Measurements from ENCODE around the gene WDR17.

The WDR17 gene

DNA sequence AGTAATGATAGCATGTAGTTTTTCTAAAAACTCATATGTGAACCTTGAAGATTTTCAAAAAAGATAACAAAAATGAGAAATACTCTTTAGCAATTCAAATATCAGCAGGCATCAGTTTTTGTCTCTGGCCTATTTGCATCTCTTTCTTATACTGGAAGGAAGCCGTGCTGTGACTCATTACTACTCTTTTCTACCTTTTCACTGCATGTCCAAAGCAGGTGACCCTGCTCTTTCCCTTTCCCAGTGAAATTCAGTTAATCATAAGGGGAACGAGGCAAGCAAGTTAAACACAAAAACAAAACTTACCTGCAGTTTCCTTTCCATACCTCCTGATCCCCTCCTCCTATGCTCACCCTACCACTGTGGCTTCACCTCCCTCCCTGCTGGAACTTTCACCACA lies 120.4 kb downstream of the WDR17 start:
- Histone ChIP-seq H3K27ac (ENCODE audit: poor library complexity, severe bottlenecking) (no peak overlapping the region), H3K36me3 (ENCODE audit: low read depth) (no peaks in the 10 kb centered on the region), H3K27me3 (ENCODE audit: insufficient read depth, poor library complexity, severe bottlenecking) (no peaks in the 10 kb centered on the region), H3K4me3 (ENCODE audit: severe bottlenecking) (no peak overlapping the region), H3K4me1 (ENCODE audit: insufficient read depth, poor library complexity, severe bottlenecking) (peaks cover 27% of the 10 kb centered on the region), H3K9me3 (ENCODE audit: severe bottlenecking) (no peaks in the 10 kb centered on the region)
- no peak for ATAC-seq (ENCODE audit: low read depth)
- TF ChIP-seq, protein P1, sequence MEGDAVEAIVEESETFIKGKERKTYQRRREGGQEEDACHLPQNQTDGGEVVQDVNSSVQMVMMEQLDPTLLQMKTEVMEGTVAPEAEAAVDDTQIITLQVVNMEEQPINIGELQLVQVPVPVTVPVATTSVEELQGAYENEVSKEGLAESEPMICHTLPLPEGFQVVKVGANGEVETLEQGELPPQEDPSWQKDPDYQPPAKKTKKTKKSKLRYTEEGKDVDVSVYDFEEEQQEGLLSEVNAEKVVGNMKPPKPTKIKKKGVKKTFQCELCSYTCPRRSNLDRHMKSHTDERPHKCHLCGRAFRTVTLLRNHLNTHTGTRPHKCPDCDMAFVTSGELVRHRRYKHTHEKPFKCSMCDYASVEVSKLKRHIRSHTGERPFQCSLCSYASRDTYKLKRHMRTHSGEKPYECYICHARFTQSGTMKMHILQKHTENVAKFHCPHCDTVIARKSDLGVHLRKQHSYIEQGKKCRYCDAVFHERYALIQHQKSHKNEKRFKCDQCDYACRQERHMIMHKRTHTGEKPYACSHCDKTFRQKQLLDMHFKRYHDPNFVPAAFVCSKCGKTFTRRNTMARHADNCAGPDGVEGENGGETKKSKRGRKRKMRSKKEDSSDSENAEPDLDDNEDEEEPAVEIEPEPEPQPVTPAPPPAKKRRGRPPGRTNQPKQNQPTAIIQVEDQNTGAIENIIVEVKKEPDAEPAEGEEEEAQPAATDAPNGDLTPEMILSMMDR (IDR thresholded peaks at IDR 0.05; ENCODE audit: poor library complexity, severe bottlenecking) = no peak
- no peak for DNase-seq (ENCODE audit: low spot score)

DNA sequence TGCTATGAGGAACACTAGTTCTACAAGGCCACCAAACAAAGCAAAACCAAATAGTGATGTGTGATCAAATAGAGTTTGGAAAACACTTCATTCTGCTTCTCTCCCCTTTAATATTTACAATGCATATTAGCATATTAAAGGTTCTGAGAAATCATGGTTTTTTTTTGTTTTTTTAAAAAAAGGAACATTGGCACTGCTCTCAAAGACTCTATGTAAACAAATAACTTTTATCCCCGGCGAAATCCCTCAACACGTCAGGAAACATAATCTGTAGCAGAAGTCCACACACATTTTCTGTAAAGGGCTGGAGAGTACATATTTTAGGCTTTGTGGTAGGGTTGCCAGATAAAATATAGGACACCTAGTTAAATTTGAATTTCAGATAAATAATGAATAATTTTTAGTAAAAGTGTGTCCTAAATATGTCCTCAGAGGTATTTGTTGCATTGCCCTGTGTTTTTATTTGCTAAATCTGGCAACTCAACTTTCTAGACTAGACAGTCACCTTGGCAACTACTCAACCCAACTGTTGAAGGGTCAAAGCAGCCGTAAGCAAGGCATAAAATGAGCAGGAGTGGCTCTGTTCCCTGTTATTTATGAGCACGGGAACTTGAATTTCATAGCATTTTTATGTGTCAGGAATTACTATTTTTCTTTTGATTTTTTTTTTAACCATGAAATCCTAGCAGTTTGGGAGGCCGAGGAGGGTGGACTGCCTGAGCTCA lies 121.2 kb downstream of the WDR17 start:
- Histone ChIP-seq H3K4me1 (ENCODE audit: insufficient read depth, poor library complexity, severe bottlenecking) (peaks cover 29% of the 10 kb centered on the region), H3K36me3 (ENCODE audit: low read depth) (no peaks in the 10 kb centered on the region), H3K9me3 (ENCODE audit: severe bottlenecking) (no peaks in the 10 kb centered on the region), H3K27me3 (ENCODE audit: insufficient read depth, poor library complexity, severe bottlenecking) (no peaks in the 10 kb centered on the region), H3K4me3 (ENCODE audit: severe bottlenecking) (no peak overlapping the region), H3K27ac (ENCODE audit: poor library complexity, severe bottlenecking) (no peak overlapping the region)
- no peak for DNase-seq (ENCODE audit: low spot score)
- TF ChIP-seq, protein P1 (IDR thresholded peaks at IDR 0.05; ENCODE audit: poor library complexity, severe bottlenecking) = no peak
- ATAC-seq (ENCODE audit: low read depth) = no peak

DNA sequence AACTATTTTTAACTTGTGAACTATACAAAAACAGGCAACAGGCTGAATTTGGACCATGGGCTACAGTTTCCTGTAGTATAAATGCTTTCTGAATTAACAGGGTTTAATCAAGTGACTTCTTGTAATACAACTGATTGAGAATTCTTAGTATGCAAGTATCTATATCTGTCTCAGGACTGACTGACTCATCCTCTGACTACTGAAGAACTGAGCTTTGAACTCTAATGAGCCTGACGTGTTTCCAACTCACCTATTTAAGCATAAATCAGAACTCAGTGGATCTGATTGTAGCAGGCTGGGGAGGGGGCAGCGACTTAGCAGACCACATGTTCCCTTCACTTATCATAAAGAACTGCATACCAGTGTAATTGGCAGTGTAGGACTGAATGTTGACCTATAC lies 122.0 kb downstream of the WDR17 start:
- peak; percentile 75; the same call in 2 of the 3 replicates for ATAC-seq (ENCODE audit: low read depth)
- H3K4me3 ChIP-seq (ENCODE audit: severe bottlenecking) = no peak overlapping the region
- no peak overlapping the region for H3K27ac ChIP-seq (ENCODE audit: poor library complexity, severe bottlenecking)
- DNase-seq (ENCODE audit: low spot score) = no peak
- TF ChIP-seq, protein P1 (IDR thresholded peaks at IDR 0.05; ENCODE audit: poor library complexity, severe bottlenecking) = no peak
- no peaks in the 10 kb centered on the region for H3K36me3 ChIP-seq (ENCODE audit: low read depth)
- peaks cover 37% of the 10 kb centered on the region for H3K4me1 ChIP-seq (ENCODE audit: insufficient read depth, poor library complexity, severe bottlenecking)
- no peaks in the 10 kb centered on the region for H3K9me3 ChIP-seq (ENCODE audit: severe bottlenecking)
- H3K27me3 ChIP-seq (ENCODE audit: insufficient read depth, poor library complexity, severe bottlenecking) = no peaks in the 10 kb centered on the region

DNA sequence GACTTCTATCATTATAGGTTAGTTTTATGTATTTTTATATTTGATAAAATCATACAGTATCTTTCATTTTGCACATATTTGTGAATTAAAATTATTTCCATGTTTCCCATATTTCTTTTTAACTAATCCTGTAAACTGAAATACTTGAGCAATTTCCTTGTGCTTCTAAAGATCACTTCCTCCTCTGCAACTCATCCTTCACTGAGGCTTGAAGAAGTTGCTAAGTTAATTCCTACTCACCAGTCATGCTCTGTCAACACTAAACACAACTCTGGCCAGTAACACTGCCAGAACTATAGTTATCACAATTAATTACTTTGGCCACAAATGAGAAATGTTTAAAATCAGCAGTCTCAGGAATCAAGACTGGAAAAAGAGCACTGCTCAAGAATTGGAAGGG lies 123.0 kb downstream of the WDR17 start:
- Histone ChIP-seq H3K4me1 (ENCODE audit: insufficient read depth, poor library complexity, severe bottlenecking) (peaks cover 47% of the 10 kb centered on the region), H3K4me3 (ENCODE audit: severe bottlenecking) (no peak overlapping the region), H3K27ac (ENCODE audit: poor library complexity, severe bottlenecking) (no peak overlapping the region), H3K9me3 (ENCODE audit: severe bottlenecking) (no peaks in the 10 kb centered on the region), H3K36me3 (ENCODE audit: low read depth) (no peaks in the 10 kb centered on the region), H3K27me3 (ENCODE audit: insufficient read depth, poor library complexity, severe bottlenecking) (no peaks in the 10 kb centered on the region)
- ATAC-seq (ENCODE audit: low read depth) (no peak), DNase-seq (ENCODE audit: low spot score) (no peak)
- TF ChIP-seq, protein P1 (IDR thresholded peaks at IDR 0.05; ENCODE audit: poor library complexity, severe bottlenecking) = no peak
